ENCODE measurements around the gene KMT5B.

Gene KMT5B

GRCh38 chr11:68215524-68216170, 2.6 kb upstream of the KMT5B start:
- DNase-seq: no peak

- no peak for DNase-seq
Observed at GRCh38 chr11:68215087-68215445, 2.0 kb upstream of the KMT5B start.

- DNase-seq: no peak
Observed at GRCh38 chr11:68214173-68215086, 1.3 kb upstream of the KMT5B start.

GRCh38 chr11:68213555-68214172, 568 bp upstream of the KMT5B start:
- no peak for DNase-seq

GRCh38 chr11:68212421-68213134, 518 bp downstream of the KMT5B start:
- DNase-seq: no peak

GRCh38 chr11:68211546-68211945, 1.6 kb downstream of the KMT5B start:
- no peak for DNase-seq

- no peak for DNase-seq
Observed at GRCh38 chr11:68206211-68206610, 6.9 kb downstream of the KMT5B start.

GRCh38 chr11:68204402-68204801, 8.7 kb downstream of the KMT5B start:
- no peak for DNase-seq

- no peak for DNase-seq
Observed at GRCh38 chr11:68202165-68202564, 10.9 kb downstream of the KMT5B start.

- no peak for DNase-seq
Observed at GRCh38 chr11:68201492-68201891, 11.6 kb downstream of the KMT5B start.

GRCh38 chr11:68200639-68201038, 12.5 kb downstream of the KMT5B start:
- no peak for DNase-seq

GRCh38 chr11:68199295-68199987, 13.7 kb downstream of the KMT5B start:
- DNase-seq: no peak

- no peak for DNase-seq
Observed at GRCh38 chr11:68196219-68196618, 16.9 kb downstream of the KMT5B start.

GRCh38 chr11:68194675-68195294, 18.3 kb downstream of the KMT5B start:
- no peak for DNase-seq

GRCh38 chr11:68193018-68193417, 20.1 kb downstream of the KMT5B start:
- DNase-seq: no peak

GRCh38 chr11:68191661-68192579, 21.2 kb downstream of the KMT5B start:
- no peak for DNase-seq

- no peak for DNase-seq
Observed at GRCh38 chr11:68189888-68190287, 23.2 kb downstream of the KMT5B start.

GRCh38 chr11:68189082-68189481, 24.0 kb downstream of the KMT5B start:
- DNase-seq: no peak

- DNase-seq: no peak
Observed at GRCh38 chr11:68186061-68186460, 27.0 kb downstream of the KMT5B start.

GRCh38 chr11:68181719-68182451, 31.2 kb downstream of the KMT5B start:
- DNase-seq: no peak
